CD4-positive, alpha-beta memory T cell (primary cell): Measurements from ENCODE around the gene SERPINA6. TPM values are rescaled to one million over a fixed set of nuclear protein-coding genes. Genes with fewer than 3 reads are reported as not detected.
"Not testable (repeated sequence)": the region's sequence is repeated elsewhere in the genome, so short reads cannot be mapped to it uniquely, and the experiment has no call there.

Source experiments
- CTCF ChIA-PET: fragments of 350-600 bp; sonication (Branson Sonifier 250); formaldehyde crosslinking; loops from one replicate; lab custom pipeline; 2021; ENCODE audit warnings: inconsistent platforms; ENCODE audit not compliant: partially characterized antibody; lab: Charles Lee
- POLR2A ChIA-PET: fragments of 350-600 bp; sonication (Branson Sonifier 250); formaldehyde crosslinking; loops from one replicate; lab custom pipeline; 2021; ENCODE audit not compliant: partially characterized antibody; lab: Charles Lee
- DNase-seq, 5 donors: peaks; one replicate each; pipeline versions ENCODE4 v3.0.0 to v3.0.0-alpha.2; 2020 to 2022; ENCODE audit warnings: mixed read lengths in 1 of 5
- H3K27ac ChIP-seq: one replicate; pipeline ENCODE4 v1.7.0; 2013; ENCODE audit warnings: low read depth, low read length
- H3K27me3 ChIP-seq: 2 replicates; pipeline ENCODE4 v1.7.0; 2013; ENCODE audit warnings: mild to moderate bottlenecking, low read length, moderate library complexity; ENCODE audit not compliant: insufficient read depth
- H3K36me3 ChIP-seq: 2 replicates; pipeline ENCODE4 v1.7.0; 2013; ENCODE audit warnings: mild to moderate bottlenecking, low read length, moderate library complexity; ENCODE audit not compliant: insufficient read depth
- H3K4me1 ChIP-seq: 2 replicates; pipeline ENCODE4 v1.7.0; 2013; ENCODE audit warnings: mild to moderate bottlenecking, low read length, moderate library complexity; ENCODE audit not compliant: insufficient read depth
- H3K4me3 ChIP-seq, 2 donors: one replicate each; pipeline ENCODE4 v1.7.0; 2013; ENCODE audit warnings: low read length in 2 of 2, mild to moderate bottlenecking in 1 of 2
- H3K9me3 ChIP-seq, 2 donors: one replicate each; pipeline ENCODE4 v1.7.0; 2013; ENCODE audit warnings: low read length in 2 of 2, control low read depth in 1 of 2; ENCODE audit not compliant: control insufficient read depth in 1 of 2
- H3K27ac Mint-ChIP-seq, 7 donors: one replicate each; pipeline ENCODE4 v1.8.0; 2020 to 2021; ENCODE audit warnings: mixed read lengths in 7 of 7, mild to moderate bottlenecking in 6 of 7, inconsistent platforms in 3 of 7, moderate library complexity in 3 of 7
- H3K27me3 Mint-ChIP-seq, 2 donors: one replicate each; pipeline ENCODE4 v1.8.0; 2020 to 2021; ENCODE audit warnings: mixed read lengths in 2 of 2
- H3K36me3 Mint-ChIP-seq, 2 donors: one replicate each; pipeline ENCODE4 v1.8.0; 2020 to 2021; ENCODE audit warnings: mixed read lengths in 2 of 2, inconsistent platforms in 1 of 2, mild to moderate bottlenecking in 1 of 2
- H3K4me1 Mint-ChIP-seq, 4 donors: one replicate each; pipeline ENCODE4 v1.8.0; 2020 to 2021; ENCODE audit warnings: mixed read lengths in 4 of 4, mild to moderate bottlenecking in 1 of 4
- H3K4me3 Mint-ChIP-seq, 8 donors: one replicate each; pipeline ENCODE4 v1.8.0; 2020 to 2021; ENCODE audit warnings: mixed read lengths in 8 of 8, mild to moderate bottlenecking in 7 of 8, moderate library complexity in 6 of 8, inconsistent platforms in 3 of 8
- H3K9me3 Mint-ChIP-seq, 8 donors: one replicate each; pipeline ENCODE4 v1.8.0; 2020 to 2021; ENCODE audit warnings: mixed read lengths in 8 of 8, mild to moderate bottlenecking in 5 of 8, inconsistent platforms in 3 of 8, moderate library complexity in 1 of 8
- intact Hi-C: fragments of 100-400 bp; cut with micrococcal nuclease; formaldehyde crosslinking; loops from one replicate; pipeline ENCODE4 v1.15.1; 2023
- polyA plus RNA-seq, 2 donors: library from polyadenylated mRNA; unstranded; fragments of 300-500 nt; fragmentation: Illumina TruSeq; gene quantifications; one replicate each; pipeline ENCODE4 v1.2.3, GENCODE V29; 2021
- total RNA-seq, 2 experiments: library from RNA; stranded (reverse); gene quantifications; one replicate each; pipeline ENCODE4 v1.2.3, GENCODE V29; 2021

Gene SERPINA6, protein sequence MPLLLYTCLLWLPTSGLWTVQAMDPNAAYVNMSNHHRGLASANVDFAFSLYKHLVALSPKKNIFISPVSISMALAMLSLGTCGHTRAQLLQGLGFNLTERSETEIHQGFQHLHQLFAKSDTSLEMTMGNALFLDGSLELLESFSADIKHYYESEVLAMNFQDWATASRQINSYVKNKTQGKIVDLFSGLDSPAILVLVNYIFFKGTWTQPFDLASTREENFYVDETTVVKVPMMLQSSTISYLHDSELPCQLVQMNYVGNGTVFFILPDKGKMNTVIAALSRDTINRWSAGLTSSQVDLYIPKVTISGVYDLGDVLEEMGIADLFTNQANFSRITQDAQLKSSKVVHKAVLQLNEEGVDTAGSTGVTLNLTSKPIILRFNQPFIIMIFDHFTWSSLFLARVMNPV
- total RNA-seq (not detected), polyA plus RNA-seq (not detected)

DNA sequence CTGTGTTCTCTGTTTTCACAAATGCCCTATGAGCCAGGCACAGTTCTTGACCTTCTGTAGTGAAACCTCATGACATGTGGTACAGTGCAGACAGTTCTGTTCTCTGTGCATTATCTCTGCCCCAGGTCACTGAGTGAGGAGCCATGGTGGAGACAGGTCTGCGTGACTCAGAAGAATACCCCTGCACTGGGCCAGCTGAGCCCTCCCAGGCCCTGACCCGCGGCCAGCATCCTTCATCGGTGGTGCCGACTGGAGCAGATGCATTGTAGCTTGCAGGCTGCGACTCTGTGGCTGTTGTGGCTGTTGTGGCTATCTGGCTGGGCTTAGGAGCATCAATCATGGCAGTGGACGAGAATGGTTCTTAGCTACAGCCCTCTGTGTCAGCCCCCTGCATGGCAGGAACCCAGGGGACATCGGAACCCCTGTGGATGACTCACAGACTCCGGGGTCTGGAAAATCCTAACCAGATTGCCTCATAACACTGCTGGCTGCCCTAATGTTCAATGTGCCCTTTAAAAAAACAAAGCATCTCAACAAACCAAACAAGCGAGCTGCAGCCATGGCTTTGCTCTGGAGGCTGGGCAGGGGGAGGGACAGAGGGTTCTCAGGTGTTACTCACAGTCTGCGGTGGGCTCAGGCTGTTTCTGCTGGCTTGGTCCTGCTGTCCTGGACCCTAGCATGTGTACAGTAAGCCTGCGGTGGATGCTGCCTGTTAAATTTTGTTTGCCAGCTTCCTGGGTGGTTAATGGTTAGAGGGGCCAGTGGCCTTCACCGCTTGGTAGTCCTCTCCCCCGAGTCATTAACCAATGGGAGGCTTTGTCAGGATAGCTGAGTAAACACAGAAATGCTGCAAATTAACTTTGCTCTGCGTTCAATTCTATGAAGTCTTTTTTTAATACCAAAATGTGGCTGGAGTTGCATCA, at the start of gene SERPINA6:
TSS of gene SERPINA6 (minus strand) at position 689 of the 923 bp plus-strand sequence. CDS start 8,688 bp downstream, outside the sequence.
- Mint-ChIP-seq H3K36me3 (no peaks in the 10 kb centered on the region), H3K27me3 (peaks cover 1 to 4% of the 10 kb centered on the region in 2 donors), H3K4me3 (no peak within 1 kb of the TSS), H3K4me1 (no peaks in the 10 kb centered on the region), H3K27ac (no peak within 1 kb of the TSS), H3K9me3 (peaks cover 0 to 4% (median 1%) of the 10 kb centered on the region in 8 donors)
- ChIA-PET POLR2A (no interaction called here), CTCF (no interaction called here)
- no peaks in the 10 kb centered on the region for H3K27me3 ChIP-seq
- H3K4me3 ChIP-seq: no peak within 1 kb of the TSS
- H3K27ac ChIP-seq: no peak within 1 kb of the TSS
- H3K9me3 ChIP-seq: no peaks in the 10 kb centered on the region
- DNase-seq: no peak
- no peaks in the 10 kb centered on the region for H3K4me1 ChIP-seq
- no peaks in the 10 kb centered on the region for H3K36me3 ChIP-seq
- intact Hi-C loops: no loop called here

- H3K4me1 ChIP-seq: no peaks in the 10 kb centered on the region
- DNase-seq: no peak
- H3K4me3 ChIP-seq: no peak overlapping the region
- ChIA-PET CTCF (no interaction called here), POLR2A (no interaction called here)
- H3K4me3 Mint-ChIP-seq: no peak overlapping the region
- H3K36me3 Mint-ChIP-seq: no peaks in the 10 kb centered on the region
- no peaks in the 10 kb centered on the region for H3K36me3 ChIP-seq
- H3K27me3 ChIP-seq: no peaks in the 10 kb centered on the region
- H3K27me3 Mint-ChIP-seq: peaks cover 0 to 2% of the 10 kb centered on the region in 2 donors
- H3K4me1 Mint-ChIP-seq: peaks cover 0 to 1% (median 0%) of the 10 kb centered on the region in 4 donors
- intact Hi-C loops: no loop called here
- H3K9me3 Mint-ChIP-seq: peaks cover 0 to 2% (median 0%) of the 10 kb centered on the region in 8 donors
- H3K27ac ChIP-seq: no peak overlapping the region
- no peak overlapping the region for H3K27ac Mint-ChIP-seq
- no peaks in the 10 kb centered on the region for H3K9me3 ChIP-seq
Measured at GRCh38 chr14:94372021-94372605, 49.0 kb upstream of the SERPINA6 start.

- H3K36me3 ChIP-seq: no peaks in the 10 kb centered on the region
- H3K4me3 Mint-ChIP-seq: no peak overlapping the region
- no peaks in the 10 kb centered on the region for H3K4me1 ChIP-seq
- H3K36me3 Mint-ChIP-seq: no peaks in the 10 kb centered on the region
- intact Hi-C loops: no loop called here
- H3K27me3 Mint-ChIP-seq: peaks cover 1 to 2% of the 10 kb centered on the region in 2 donors
- no peak overlapping the region for H3K27ac ChIP-seq
- no peaks in the 10 kb centered on the region for H3K27me3 ChIP-seq
- no peak overlapping the region for H3K27ac Mint-ChIP-seq
- H3K4me3 ChIP-seq: no peak overlapping the region
- H3K9me3 ChIP-seq: no peaks in the 10 kb centered on the region
- CTCF ChIA-PET: no interaction called here
- POLR2A ChIA-PET: no interaction called here
- no peak for DNase-seq
- H3K4me1 Mint-ChIP-seq: peaks cover 0 to 1% (median 0%) of the 10 kb centered on the region in 4 donors
- H3K9me3 Mint-ChIP-seq: no peaks in the 10 kb centered on the region
Measured at GRCh38 chr14:94370524-94370910, 47.4 kb upstream of the SERPINA6 start.

- H3K4me1 Mint-ChIP-seq, H3K27ac ChIP-seq, H3K9me3 ChIP-seq, H3K9me3 Mint-ChIP-seq, H3K4me3 ChIP-seq, POLR2A ChIA-PET, H3K27me3 ChIP-seq, H3K36me3 ChIP-seq, H3K4me3 Mint-ChIP-seq, DNase-seq, H3K27me3 Mint-ChIP-seq, intact Hi-C loops, H3K4me1 ChIP-seq, H3K27ac Mint-ChIP-seq, H3K36me3 Mint-ChIP-seq, CTCF ChIA-PET: not testable (repeated sequence)
Measured at GRCh38 chr14:94369766-94370523, 46.8 kb upstream of the SERPINA6 start.

GRCh38 chr14:94368956-94369355, 45.8 kb upstream of the SERPINA6 start:
- no peak for DNase-seq
- Mint-ChIP-seq H3K27me3 (peaks cover 1 to 2% of the 10 kb centered on the region in 2 donors), H3K36me3 (no peaks in the 10 kb centered on the region), H3K9me3 (no peaks in the 10 kb centered on the region), H3K4me3 (no peak overlapping the region), H3K4me1 (peaks cover 0 to 1% (median 0%) of the 10 kb centered on the region in 4 donors), H3K27ac (no peak overlapping the region)
- no peaks in the 10 kb centered on the region for H3K9me3 ChIP-seq
- CTCF ChIA-PET: no interaction called here
- H3K27me3 ChIP-seq: no peaks in the 10 kb centered on the region
- no peaks in the 10 kb centered on the region for H3K4me1 ChIP-seq
- no peak overlapping the region for H3K27ac ChIP-seq
- no peak overlapping the region for H3K4me3 ChIP-seq
- H3K36me3 ChIP-seq: no peaks in the 10 kb centered on the region
- POLR2A ChIA-PET: no interaction called here
- intact Hi-C loops: no loop called here

- H3K9me3 Mint-ChIP-seq: no peaks in the 10 kb centered on the region
- Histone ChIP-seq H3K27me3 (no peaks in the 10 kb centered on the region), H3K4me1 (no peaks in the 10 kb centered on the region), H3K36me3 (no peaks in the 10 kb centered on the region), H3K4me3 (no peak overlapping the region), H3K27ac (no peak overlapping the region), H3K9me3 (no peaks in the 10 kb centered on the region)
- CTCF ChIA-PET: no interaction called here
- H3K27ac Mint-ChIP-seq: no peak overlapping the region
- no peaks in the 10 kb centered on the region for H3K36me3 Mint-ChIP-seq
- H3K4me3 Mint-ChIP-seq: no peak overlapping the region
- H3K27me3 Mint-ChIP-seq: peaks cover 1 to 2% of the 10 kb centered on the region in 2 donors
- intact Hi-C loops: no loop called here
- POLR2A ChIA-PET: no interaction called here
- DNase-seq: no peak
- peaks cover 0 to 1% (median 0%) of the 10 kb centered on the region in 4 donors for H3K4me1 Mint-ChIP-seq
Measured at GRCh38 chr14:94368243-94368590, 45.1 kb upstream of the SERPINA6 start.
